ENCODE measurements around the gene KCTD5. TPM values are rescaled to one million over a fixed set of nuclear protein-coding genes. Genes with fewer than 3 reads are reported as not detected.

KCTD5 gene
- total RNA-seq, 1 experiment from 2014 or later: 42.1 TPM

- Histone ChIP-seq H3K4me3 (replicated peaks in 1 of 2; ENCODE audit: low read depth in 1 of 2, low read length in 2 of 2) (no peak overlapping the region), H3K36me3 (ENCODE audit: control insufficient read depth in 1 of 2, insufficient read depth in 2 of 2, low read length in 2 of 2) (no peaks in the 10 kb centered on the region), H4K20me1 (ENCODE audit: insufficient read depth) (no peaks in the 10 kb centered on the region), H3K9ac (ENCODE audit: low read length) (no peak overlapping the region), H3K79me2 (ENCODE audit: insufficient read depth, low read length) (no peaks in the 10 kb centered on the region), H3K4me1 (ENCODE audit: control insufficient read depth in 1 of 2, insufficient read depth in 2 of 2, low read length in 2 of 2) (peaks cover 6 to 17% of the 10 kb centered on the region in 2 experiments), H2AFZ (ENCODE audit: low read depth, low read length, poor library complexity, severe bottlenecking) (no peak overlapping the region), H3K9me2 (ENCODE audit: insufficient read depth) (no peaks in the 10 kb centered on the region), H3K27me3 (ENCODE audit: insufficient read depth, low read length) (no peaks in the 10 kb centered on the region), H3K4me2 (ENCODE audit: low read length) (no peak overlapping the region), H3K9me3 (ENCODE audit: control insufficient read depth in 1 of 2, insufficient read depth in 1 of 2, low read depth in 1 of 2, low read length in 2 of 2) (no peaks in the 10 kb centered on the region), H3K27ac (ENCODE audit: low read depth, low read length) (no peak overlapping the region)
- RAD21 ChIA-PET (ENCODE audit: low non-redundant PET in 1 of 2, low total read pairs in 2 of 2, uncharacterized antibody in 2 of 2, unreplicated experiment in 2 of 2): no interaction called here
- BruUV-seq (replicated peaks): no TSS peak
- TF ChIP-seq, protein P1, sequence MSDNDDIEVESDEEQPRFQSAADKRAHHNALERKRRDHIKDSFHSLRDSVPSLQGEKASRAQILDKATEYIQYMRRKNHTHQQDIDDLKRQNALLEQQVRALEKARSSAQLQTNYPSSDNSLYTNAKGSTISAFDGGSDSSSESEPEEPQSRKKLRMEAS (IDR thresholded peaks at IDR 0.05): no peak
- no peak for TF ChIP-seq EZH2phosphoT487 (IDR thresholded peaks at IDR 0.05; ENCODE audit: borderline replicate concordance)
- no peak for TF ChIP-seq JUND (IDR thresholded peaks at IDR 0.05)
- TF ChIP-seq POLR2A (IDR thresholded peaks at IDR 0.05; ENCODE audit: borderline replicate concordance, extremely low read depth, insufficient read depth, insufficient read length): no peak
- no peak for TF ChIP-seq ZBTB33 (IDR thresholded peaks at IDR 0.05; ENCODE audit: extremely low read depth, insufficient replicate concordance, low read length)
- no peak for TF ChIP-seq EGR1 (IDR thresholded peaks at IDR 0.05; ENCODE audit: low read depth)
- no peak for TF ChIP-seq ELF1 (IDR thresholded peaks at IDR 0.05; ENCODE audit: borderline replicate concordance, low read depth)
- TF ChIP-seq SRF (IDR thresholded peaks at IDR 0.05; ENCODE audit: low read depth): no peak
- TF ChIP-seq SIN3A (IDR thresholded peaks at IDR 0.05; ENCODE audit: low read depth): no peak
- no peak for TF ChIP-seq CEBPB (IDR thresholded peaks at IDR 0.05; ENCODE audit: low read depth)
- intact Hi-C loops (cut with micrococcal nuclease): no loop called here
- ATAC-seq (no peak), DNase-seq (ENCODE audit: low read depth, low spot score) (no peak)
- CTCF ChIA-PET: no interaction called here
- POLR2A ChIA-PET: no interaction called here
Observed at GRCh38 chr16:2715519-2715918, 33.2 kb downstream of the KCTD5 start.
